Hematopoietic multipotent progenitor cell treated with erythropoietin and hydrocortisone succinate and interleukin-3 and kit ligand, for 15 days (in vitro differentiated cells): Measurements from ENCODE around the gene GLCE.

Source experiments
- DNase-seq: peaks from one replicate; pipeline ENCODE4 v3.0.0-alpha.2; 2015; ENCODE audit warnings: low spot score

The GLCE gene

GRCh38 chr15:69209661-69210060 is 49.2 kb downstream of the GLCE start:
- DNase-seq: no peak

GRCh38 chr15:69210574-69210973 is 50.1 kb downstream of the GLCE start:
- DNase-seq: no peak

- DNase-seq: no peak
Observed at GRCh38 chr15:69213786-69214185, 53.4 kb downstream of the GLCE start.

- DNase-seq: no peak
Observed at GRCh38 chr15:69215314-69216035, 55.0 kb downstream of the GLCE start.

GRCh38 chr15:69217381-69217780 is 56.9 kb downstream of the GLCE start:
- DNase-seq: no peak

GRCh38 chr15:69219690-69220089 is 59.3 kb downstream of the GLCE start:
- DNase-seq: no peak

- no peak for DNase-seq
Observed at GRCh38 chr15:69222002-69222474, 61.6 kb downstream of the GLCE start.

- DNase-seq: no peak
Observed at GRCh38 chr15:69223083-69223813, 62.8 kb downstream of the GLCE start.

- no peak for DNase-seq
Observed at GRCh38 chr15:69224383-69224782, 63.9 kb downstream of the GLCE start.

GRCh38 chr15:69225355-69226022 is 65.1 kb downstream of the GLCE start:
- DNase-seq: peak; percentile 49

GRCh38 chr15:69226023-69226355 is 65.6 kb downstream of the GLCE start:
- DNase-seq: no peak

- DNase-seq: no peak
Observed at GRCh38 chr15:69232144-69232543, 71.7 kb downstream of the GLCE start.

GRCh38 chr15:69232765-69233164 is 72.3 kb downstream of the GLCE start:
- no peak for DNase-seq

GRCh38 chr15:69234676-69235075 is 74.2 kb downstream of the GLCE start:
- DNase-seq: no peak

GRCh38 chr15:69236505-69236904 is 76.1 kb downstream of the GLCE start:
- DNase-seq: no peak

GRCh38 chr15:69237718-69238117 is 77.3 kb downstream of the GLCE start:
- DNase-seq: no peak

- DNase-seq: no peak
Observed at GRCh38 chr15:69244798-69245197, 84.4 kb downstream of the GLCE start.

GRCh38 chr15:69253156-69253555 is 92.7 kb downstream of the GLCE start:
- DNase-seq: no peak

- DNase-seq: peak; percentile 56
Observed at GRCh38 chr15:69265347-69265955, 105.0 kb downstream of the GLCE start.

GRCh38 chr15:69271217-69271616 is 110.8 kb downstream of the GLCE start:
- DNase-seq: no peak

- no peak for DNase-seq
Observed at GRCh38 chr15:69272139-69272538, 111.7 kb downstream of the GLCE start.

GRCh38 chr15:69272891-69273290 is 112.5 kb downstream of the GLCE start:
- no peak for DNase-seq
